ENCODE measurements around the gene ANKS1B.

Gene ANKS1B

GRCh38 chr12:98767248-98767647, 1217.5 kb downstream of the ANKS1B start:
- DNase-seq (ENCODE audit: low spot score): no peak

DNA sequence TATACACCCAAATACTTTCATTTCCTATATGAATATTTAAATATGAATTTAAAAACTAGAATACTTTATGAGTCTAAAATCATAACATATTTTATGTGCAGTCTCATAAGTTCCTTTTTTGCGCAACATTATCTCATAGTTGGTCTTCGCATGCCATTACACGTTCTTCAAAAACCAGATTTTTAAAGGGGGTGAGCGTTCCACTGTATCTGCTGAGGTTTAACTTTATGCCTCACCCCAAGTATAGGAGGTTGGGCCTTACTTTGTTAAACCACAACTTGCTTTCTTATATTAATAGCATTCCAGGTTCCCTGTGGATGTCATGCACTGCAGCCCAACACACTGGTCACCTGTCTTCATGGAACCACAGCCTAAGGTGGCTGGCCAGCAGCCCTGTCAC, 1221.1 kb downstream of the ANKS1B start:
- DNase-seq (ENCODE audit: low spot score): no peak

- DNase-seq (ENCODE audit: low spot score): peak; percentile 87
Observed at GRCh38 chr12:98758331-98758730, 1226.4 kb downstream of the ANKS1B start.

DNA sequence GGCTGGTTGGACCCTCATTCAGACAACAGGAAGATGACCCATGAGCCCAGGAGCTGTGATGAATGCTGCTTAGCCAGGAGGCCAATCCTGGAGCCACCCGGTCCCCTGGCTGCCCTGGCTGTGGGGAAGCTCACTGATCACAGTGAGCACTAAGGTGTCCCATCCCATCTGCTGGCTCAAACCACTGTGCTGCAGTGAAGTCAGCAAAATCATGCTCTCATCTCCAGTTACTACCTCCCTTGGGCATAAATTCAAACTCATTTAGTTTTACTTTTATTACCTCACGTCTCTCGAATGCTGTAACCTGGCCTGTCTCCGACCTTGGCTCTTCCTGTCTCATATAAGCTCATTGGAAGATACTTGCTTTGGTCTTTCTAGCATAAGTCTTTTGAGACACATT, 1227.3 kb downstream of the ANKS1B start:
- peak; percentile 14 for DNase-seq (ENCODE audit: low spot score)

GRCh38 chr12:98755855-98756254, 1228.9 kb downstream of the ANKS1B start:
- peak; percentile 61 for DNase-seq (ENCODE audit: low spot score)

- DNase-seq (ENCODE audit: low spot score): peak; percentile 61
Observed at GRCh38 chr12:98754095-98754494, 1230.6 kb downstream of the ANKS1B start.

GRCh38 chr12:98752726-98753125, 1232.0 kb downstream of the ANKS1B start:
- peak; percentile 61 for DNase-seq (ENCODE audit: low spot score)

- DNase-seq (ENCODE audit: low spot score): no peak
Observed at GRCh38 chr12:98751580-98752115, 1233.1 kb downstream of the ANKS1B start.

- DNase-seq (ENCODE audit: low spot score): no peak
Observed at GRCh38 chr12:98750511-98750910, 1234.2 kb downstream of the ANKS1B start.

GRCh38 chr12:98748463-98748862, 1236.3 kb downstream of the ANKS1B start:
- DNase-seq (ENCODE audit: low spot score): no peak

GRCh38 chr12:98745578-98746391, 1239.0 kb downstream of the ANKS1B start:
- peak; percentile 52 for DNase-seq (ENCODE audit: low spot score)

DNA sequence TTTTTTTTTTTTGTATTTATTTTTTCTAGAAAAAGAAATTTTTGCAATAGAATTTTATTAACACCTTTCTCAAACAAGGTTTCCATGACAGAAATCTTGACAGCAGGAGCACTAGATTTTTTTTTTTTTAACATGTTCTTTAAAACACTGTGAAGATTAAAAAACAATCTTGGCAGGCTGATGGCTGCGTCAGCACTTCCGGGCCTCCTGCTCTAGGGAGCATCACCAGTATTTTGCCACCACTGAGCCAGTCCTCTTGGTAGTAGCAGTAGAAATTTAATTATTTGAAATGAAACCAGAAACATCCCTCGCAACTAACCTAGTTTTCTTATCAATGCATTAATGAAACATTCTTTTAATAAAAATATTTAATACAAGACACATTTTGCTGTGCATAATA, 1240.1 kb downstream of the ANKS1B start:
- peak; percentile 32 for DNase-seq (ENCODE audit: low spot score)

DNA sequence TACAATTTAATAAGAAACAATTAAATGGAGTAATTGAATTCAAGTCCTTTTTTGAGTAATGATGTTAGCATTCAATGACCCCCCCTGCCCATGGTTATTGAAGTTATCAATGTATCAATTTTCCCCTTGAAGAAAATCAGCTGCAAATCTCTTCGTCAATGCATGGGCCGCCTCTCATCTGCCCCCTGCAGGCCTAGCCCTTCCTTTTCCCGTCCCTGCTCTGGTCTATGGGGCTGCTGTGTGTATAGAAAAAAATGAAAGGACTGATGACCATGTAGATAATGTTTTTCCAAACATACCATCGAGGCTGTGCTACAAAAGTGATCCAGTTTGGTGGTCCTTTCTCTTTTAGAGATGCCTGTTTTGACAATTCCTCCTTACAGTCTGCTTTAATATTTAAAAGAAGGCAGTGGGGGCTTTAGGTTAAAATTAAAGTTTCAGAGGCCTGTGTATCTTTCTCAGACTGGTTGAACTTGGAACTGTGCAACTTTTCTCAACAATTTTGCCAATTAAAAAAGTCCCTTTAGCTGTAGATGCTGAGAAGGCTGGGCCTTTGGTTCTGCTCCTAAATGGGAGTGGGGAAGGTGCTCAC, 1241.3 kb downstream of the ANKS1B start:
- no peak for DNase-seq (ENCODE audit: low spot score)

GRCh38 chr12:98741556-98742265, 1243.0 kb downstream of the ANKS1B start:
- no peak for DNase-seq (ENCODE audit: low spot score)

DNA sequence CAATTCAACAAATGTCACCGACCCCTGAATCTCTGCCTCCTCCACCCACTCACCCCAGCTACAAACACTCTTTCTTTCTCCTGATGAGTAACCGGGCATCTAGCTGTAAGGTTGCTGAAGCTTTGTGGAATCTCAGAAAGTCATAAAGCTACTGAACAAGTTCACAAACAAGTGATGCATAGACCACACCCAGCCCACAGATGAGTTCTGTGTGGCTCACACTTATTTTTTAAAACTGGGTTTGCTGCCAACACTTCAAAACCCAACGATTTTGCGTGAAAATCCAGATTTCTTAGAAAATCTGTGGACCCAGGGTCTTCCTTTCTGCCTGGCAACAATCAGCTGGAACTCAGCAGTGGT, 1243.6 kb downstream of the ANKS1B start:
- DNase-seq (ENCODE audit: low spot score): peak; percentile 20

DNA sequence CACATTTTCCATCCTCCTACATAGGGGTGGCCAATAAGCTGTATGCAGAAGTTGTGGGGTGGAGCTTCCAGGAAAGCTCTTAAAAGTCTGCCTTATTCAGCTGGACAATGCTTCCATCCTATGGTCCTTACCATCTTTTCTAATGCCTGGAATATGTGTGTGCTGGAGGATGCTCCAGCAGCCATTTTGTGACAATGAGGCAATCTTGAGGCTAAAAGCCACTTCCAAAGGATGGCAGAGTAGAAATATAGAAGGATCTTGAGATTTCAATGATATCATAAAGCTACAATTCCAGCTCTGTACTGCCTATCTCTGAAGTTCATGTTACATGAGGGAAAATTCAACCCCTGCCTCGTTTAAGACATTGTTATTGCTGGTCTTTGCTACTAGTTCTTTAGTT, 1244.0 kb downstream of the ANKS1B start:
- no peak for DNase-seq (ENCODE audit: low spot score)

- no peak for DNase-seq (ENCODE audit: low spot score)
Observed at GRCh38 chr12:98738539-98738938, 1246.2 kb downstream of the ANKS1B start.

DNA sequence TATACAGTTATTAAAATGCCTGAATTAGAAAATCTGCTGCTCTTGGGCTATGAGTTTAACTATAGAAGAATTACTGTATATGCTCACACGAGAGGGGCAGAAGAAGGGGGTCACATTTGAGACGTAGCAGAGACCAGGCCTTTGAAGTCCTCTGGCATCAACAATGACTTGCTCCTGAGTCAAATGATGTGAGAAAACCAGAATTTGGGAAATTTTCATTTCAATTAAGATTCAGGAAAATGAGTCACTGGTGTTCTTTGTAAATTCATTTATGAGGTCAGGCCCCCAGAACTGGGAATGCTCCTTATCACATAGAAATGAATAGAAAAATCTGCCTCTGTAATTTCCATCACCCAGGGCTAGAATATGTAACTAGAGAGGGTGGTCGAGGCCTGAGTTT, 1246.7 kb downstream of the ANKS1B start:
- DNase-seq (ENCODE audit: low spot score): no peak

GRCh38 chr12:98737322-98737712, 1247.4 kb downstream of the ANKS1B start:
- DNase-seq (ENCODE audit: low spot score): no peak

- DNase-seq (ENCODE audit: low spot score): no peak
Observed at GRCh38 chr12:98736352-98737321, 1248.1 kb downstream of the ANKS1B start.

DNA sequence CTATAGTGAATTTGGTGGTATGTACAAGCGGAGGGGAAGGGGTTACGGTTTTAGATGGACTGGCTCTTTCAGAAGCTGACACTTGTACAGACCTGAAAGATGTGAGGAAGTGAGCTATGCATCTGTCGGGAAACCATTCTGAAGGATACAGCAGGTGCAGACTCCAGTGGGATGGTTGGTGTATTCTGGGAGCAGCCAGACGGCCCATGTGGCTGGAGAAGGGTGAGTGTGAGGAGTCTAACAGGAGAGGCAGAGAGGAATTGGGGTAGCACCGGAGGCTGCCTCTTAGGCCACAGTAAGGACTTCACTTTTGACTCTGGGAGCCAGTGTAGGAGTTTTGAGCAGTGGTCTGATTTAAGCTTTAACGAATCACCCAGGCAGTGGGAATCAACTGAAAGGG, 1248.9 kb downstream of the ANKS1B start:
- DNase-seq (ENCODE audit: low spot score): no peak
